Mammary epithelial cell (primary cell): ENCODE measurements around the gene PDE9A.

Source experiments
- EZH2 ChIP-seq: IDR thresholded peaks from 2 replicates; pipeline ENCODE4 v1.6.1; 2012; ENCODE audit warnings: low read length, inconsistent platforms, borderline replicate concordance
- TF ChIP-seq, protein P1 (sequence below), 2 donors: IDR thresholded peaks in 1 of 2; conservative IDR thresholded peaks in 1 of 2; 2 replicates each; pipeline ENCODE4 v1.5.1; 2011 to 2012; ENCODE audit warnings: inconsistent platforms in 2 of 2, low read length in 2 of 2, mild to moderate bottlenecking in 2 of 2, control low read depth in 1 of 2, low read depth in 1 of 2; ENCODE audit not compliant: insufficient read depth in 1 of 2; ENCODE audit errors: extremely low read depth in 1 of 2

DNA sequence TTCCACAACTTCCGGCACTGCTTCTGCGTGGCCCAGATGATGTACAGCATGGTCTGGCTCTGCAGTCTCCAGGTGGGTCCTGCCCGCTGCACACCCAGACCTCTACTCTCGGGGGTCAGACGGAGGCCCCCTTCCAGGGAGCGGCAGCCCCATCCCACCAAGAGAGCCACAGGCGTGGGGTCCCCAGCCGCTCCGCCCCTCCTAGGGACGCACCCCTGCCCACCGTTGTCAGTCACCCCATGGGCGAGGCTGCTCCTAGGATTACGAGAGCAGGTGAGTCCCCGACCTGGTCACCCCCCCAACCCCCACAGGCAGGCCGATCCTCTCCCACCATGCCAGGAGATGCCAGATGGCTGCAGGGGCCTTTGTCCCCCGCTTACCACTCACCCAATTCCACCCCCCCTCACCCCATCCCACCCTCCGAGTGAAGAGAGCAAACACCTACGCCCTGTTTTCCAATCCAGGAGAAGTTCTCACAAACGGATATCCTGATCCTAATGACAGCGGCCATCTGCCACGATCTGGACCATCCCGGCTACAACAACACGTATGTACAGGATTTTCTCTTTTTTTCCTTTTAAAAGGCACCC lies 107.0 kb downstream of the PDE9A start:
- no peak for TF ChIP-seq EZH2
- TF ChIP-seq, protein P1, sequence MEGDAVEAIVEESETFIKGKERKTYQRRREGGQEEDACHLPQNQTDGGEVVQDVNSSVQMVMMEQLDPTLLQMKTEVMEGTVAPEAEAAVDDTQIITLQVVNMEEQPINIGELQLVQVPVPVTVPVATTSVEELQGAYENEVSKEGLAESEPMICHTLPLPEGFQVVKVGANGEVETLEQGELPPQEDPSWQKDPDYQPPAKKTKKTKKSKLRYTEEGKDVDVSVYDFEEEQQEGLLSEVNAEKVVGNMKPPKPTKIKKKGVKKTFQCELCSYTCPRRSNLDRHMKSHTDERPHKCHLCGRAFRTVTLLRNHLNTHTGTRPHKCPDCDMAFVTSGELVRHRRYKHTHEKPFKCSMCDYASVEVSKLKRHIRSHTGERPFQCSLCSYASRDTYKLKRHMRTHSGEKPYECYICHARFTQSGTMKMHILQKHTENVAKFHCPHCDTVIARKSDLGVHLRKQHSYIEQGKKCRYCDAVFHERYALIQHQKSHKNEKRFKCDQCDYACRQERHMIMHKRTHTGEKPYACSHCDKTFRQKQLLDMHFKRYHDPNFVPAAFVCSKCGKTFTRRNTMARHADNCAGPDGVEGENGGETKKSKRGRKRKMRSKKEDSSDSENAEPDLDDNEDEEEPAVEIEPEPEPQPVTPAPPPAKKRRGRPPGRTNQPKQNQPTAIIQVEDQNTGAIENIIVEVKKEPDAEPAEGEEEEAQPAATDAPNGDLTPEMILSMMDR (conservative IDR thresholded peaks at IDR 0.05 in 1 of 2, IDR thresholded peaks at IDR 0.05 in 1 of 2; ENCODE audit: extremely low read depth in 1 of 2, insufficient read depth in 1 of 2, low read depth in 1 of 2, low read length in 2 of 2): no peak
